B cell (primary cell): ENCODE results near the gene PPL. TPM values are rescaled to one million over a fixed set of nuclear protein-coding genes. Genes with fewer than 3 reads are reported as not detected.

Experiments used
- ATAC-seq: fragments of 200-7000 bp; cut with Tn5 transposase; one replicate; pipeline ENCODE4 v1.10.0; 2021; ENCODE audit warnings: low read depth, mild to moderate bottlenecking, moderate number of reproducible peaks, moderate library complexity
- CTCF ChIA-PET: fragments of 350-600 bp; sonication (Branson Sonifier 250); formaldehyde crosslinking; loops from one replicate; lab custom pipeline; 2021; ENCODE audit warnings: antibody characterized with exemption, inconsistent platforms; lab: Charles Lee
- POLR2A ChIA-PET: fragments of 350-600 bp; sonication (Branson Sonifier 250); formaldehyde crosslinking; loops from one replicate; lab custom pipeline; 2021; ENCODE audit warnings: antibody characterized with exemption; lab: Charles Lee
- DNase-seq: peaks from one replicate; pipeline ENCODE4 v3.0.0; 2013
- H2AFZ ChIP-seq: 2 replicates; pipeline ENCODE4 v1.6.1; 2012; ENCODE audit warnings: mild to moderate bottlenecking, low read depth, low read length; ENCODE audit not compliant: insufficient read depth, poor library complexity, severe bottlenecking
- H3K27ac ChIP-seq, 2 donors: 1 replicate in 1 of 2; 2 replicates in 1 of 2; pipeline ENCODE4 v1.5.1; 2012 to 2013; ENCODE audit warnings: low read length in 2 of 2, mild to moderate bottlenecking in 2 of 2, moderate library complexity in 1 of 2
- H3K27me3 ChIP-seq, 4 experiments: fragments of 200-600 bp in 1 of 4; sonication (generic) in 1 of 4; replicated peaks in 1 of 4; 1 replicate in 2 of 4; 2 replicates in 2 of 4; pipeline versions ENCODE4 v1.6.1 to v1.7.0; 2013 to 2016; ENCODE audit warnings: low read length in 3 of 4, mild to moderate bottlenecking in 2 of 4, mixed read lengths in 1 of 4, moderate library complexity in 1 of 4; ENCODE audit not compliant: insufficient read depth in 4 of 4, control insufficient read depth in 3 of 4; ENCODE audit errors: control extremely low read depth in 1 of 4
- H3K36me3 ChIP-seq, 2 experiments: replicated peaks in 1 of 2; 1 replicate in 1 of 2; 2 replicates in 1 of 2; pipeline versions ENCODE4 v1.6.1 to v1.7.1; 2013; ENCODE audit warnings: low read length in 1 of 2; ENCODE audit not compliant: insufficient read depth in 2 of 2, control insufficient read depth in 1 of 2; ENCODE audit errors: control extremely low read depth in 1 of 2, extremely low read depth in 1 of 2
- H3K4me1 ChIP-seq, 2 donors: fragments of 200-600 bp in 1 of 2; sonication (generic) in 1 of 2; 1 replicate in 1 of 2; 2 replicates in 1 of 2; pipeline versions ENCODE4 v1.5.1 to v1.6.1; 2013 to 2017; ENCODE audit warnings: low read length in 2 of 2; ENCODE audit not compliant: control insufficient read depth in 2 of 2, insufficient read depth in 2 of 2
- H3K4me2 ChIP-seq: replicated peaks from 2 replicates; pipeline ENCODE3; 2012; ENCODE audit warnings: mild to moderate bottlenecking, low read depth, low read length; ENCODE audit not compliant: poor library complexity, severe bottlenecking
- H3K4me3 ChIP-seq, 5 experiments: fragments of 200-600 bp in 1 of 5; sonication (generic) in 1 of 5; 1 replicate in 3 of 5; 2 replicates in 2 of 5; pipeline versions ENCODE4 v1.5.1 to v1.7.0; 2011 to 2016; ENCODE audit warnings: low read length in 4 of 5, mild to moderate bottlenecking in 4 of 5, low read depth in 2 of 5, control low read depth in 1 of 5, moderate library complexity in 1 of 5; ENCODE audit not compliant: insufficient read depth in 1 of 5; ENCODE audit errors: control extremely low read depth in 1 of 5, extremely low read depth in 1 of 5
- H3K79me2 ChIP-seq: fragments of 200-600 bp; sonication (generic); one replicate; pipeline ENCODE4 v1.6.0; 2016; ENCODE audit warnings: low read length; ENCODE audit not compliant: control insufficient read depth, insufficient read depth
- H3K9ac ChIP-seq: fragments of 200-600 bp; sonication (generic); 2 replicates; pipeline ENCODE4 v1.6.1; 2017; ENCODE audit warnings: mild to moderate bottlenecking, low read length, moderate library complexity
- H3K9me3 ChIP-seq, 3 donors: one replicate each; pipeline versions ENCODE4 v1.6.1 to v1.7.1; 2013; ENCODE audit warnings: low read length in 2 of 3; ENCODE audit not compliant: control insufficient read depth in 2 of 3, insufficient read depth in 1 of 3; ENCODE audit errors: control extremely low read depth in 1 of 3
- H4K20me1 ChIP-seq: 2 replicates; pipeline ENCODE4 v1.6.0; 2012; ENCODE audit warnings: mild to moderate bottlenecking, low read length; ENCODE audit not compliant: insufficient read depth, control insufficient read depth, poor library complexity, severe bottlenecking
- H3K27ac Mint-ChIP-seq: one replicate; pipeline ENCODE4 v1.8.0; 2021; ENCODE audit warnings: mixed read lengths
- H3K27me3 Mint-ChIP-seq: one replicate; pipeline ENCODE4 v1.8.0; 2021; ENCODE audit warnings: mixed read lengths
- H3K4me1 Mint-ChIP-seq: one replicate; pipeline ENCODE4 v1.8.0; 2021; ENCODE audit warnings: mixed read lengths
- H3K4me3 Mint-ChIP-seq: one replicate; pipeline ENCODE4 v1.8.0; 2021; ENCODE audit warnings: mixed read lengths
- H3K9me3 Mint-ChIP-seq: one replicate; pipeline ENCODE4 v1.8.0; 2022; ENCODE audit warnings: mixed read lengths; ENCODE audit not compliant: insufficient read depth
- EZH2 ChIP-seq: IDR thresholded peaks from 2 replicates; pipeline ENCODE4 v1.6.1; 2012; ENCODE audit warnings: borderline replicate concordance, low read depth, mild to moderate bottlenecking, moderate library complexity, low read length; ENCODE audit not compliant: insufficient read depth, poor library complexity, severe bottlenecking
- WGBS: methylation state at CpG from one replicate; pipeline ENCODE4 v1.1.5; 2013; ENCODE audit warnings: missing lambda C conversion rate; ENCODE audit not compliant: insufficient coverage; 5-methylcytosine and 5-hydroxymethylcytosine counted together
- intact Hi-C: fragments of 100-400 bp; cut with micrococcal nuclease; formaldehyde crosslinking; loops from one replicate; pipeline ENCODE4 v1.10.0; 2022
- polyA plus RNA-seq: library from polyadenylated mRNA; depleted of rRNA; stranded (reverse); fragments of >200 nt; gene quantifications from 2 replicates; pipeline ENCODE4 v1.2.3, GENCODE V29; 2012
- total RNA-seq, 2 donors: library from RNA; stranded (reverse); fragments of 120-200 nt in 1 of 2; gene quantifications; 1 replicate in 1 of 2; 2 replicates in 1 of 2; pipeline versions ENCODE4 v1.2.3 to v1.2.4, GENCODE V29; 2013 to 2022
- TF ChIP-seq, protein P1 (sequence below): fragments of 200-600 bp; IDR thresholded peaks from one replicate; pipeline ENCODE4 v1.8.0; 2022; ENCODE audit warnings: antibody characterized with exemption, mild to moderate bottlenecking

Gene PPL
- total and polyA plus RNA-seq, 2 donors (not counting 1 experiment from before 2014, with no cell fraction given) = not detected

DNA sequence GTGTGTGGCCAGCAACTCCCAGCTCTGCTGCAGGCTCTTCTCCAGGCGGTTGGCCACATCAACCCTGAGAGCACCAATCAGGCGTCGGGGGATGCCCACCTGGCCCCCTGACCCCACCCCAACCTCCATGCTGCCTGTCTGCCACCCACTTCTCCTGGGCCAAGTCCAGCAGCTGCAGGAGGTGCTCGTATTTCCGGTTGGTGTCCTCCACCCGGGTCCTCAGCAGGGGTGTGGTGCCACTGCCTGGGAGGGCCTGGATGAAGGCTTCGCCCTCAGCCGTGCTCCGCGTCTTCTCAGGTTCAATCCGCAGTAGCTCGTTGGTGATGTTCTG, 45.1 kb downstream of the PPL start:
- DNase-seq (no peak), ATAC-seq (no peak)
- Mint-ChIP-seq H3K27me3 (peaks cover 6% of the 10 kb centered on the region), H3K9me3 (no peaks in the 10 kb centered on the region), H3K4me3 (no peak overlapping the region), H3K27ac (no peak overlapping the region), H3K4me1 (no peaks in the 10 kb centered on the region)
- no peak for TF ChIP-seq EZH2
- TF ChIP-seq, protein P1, sequence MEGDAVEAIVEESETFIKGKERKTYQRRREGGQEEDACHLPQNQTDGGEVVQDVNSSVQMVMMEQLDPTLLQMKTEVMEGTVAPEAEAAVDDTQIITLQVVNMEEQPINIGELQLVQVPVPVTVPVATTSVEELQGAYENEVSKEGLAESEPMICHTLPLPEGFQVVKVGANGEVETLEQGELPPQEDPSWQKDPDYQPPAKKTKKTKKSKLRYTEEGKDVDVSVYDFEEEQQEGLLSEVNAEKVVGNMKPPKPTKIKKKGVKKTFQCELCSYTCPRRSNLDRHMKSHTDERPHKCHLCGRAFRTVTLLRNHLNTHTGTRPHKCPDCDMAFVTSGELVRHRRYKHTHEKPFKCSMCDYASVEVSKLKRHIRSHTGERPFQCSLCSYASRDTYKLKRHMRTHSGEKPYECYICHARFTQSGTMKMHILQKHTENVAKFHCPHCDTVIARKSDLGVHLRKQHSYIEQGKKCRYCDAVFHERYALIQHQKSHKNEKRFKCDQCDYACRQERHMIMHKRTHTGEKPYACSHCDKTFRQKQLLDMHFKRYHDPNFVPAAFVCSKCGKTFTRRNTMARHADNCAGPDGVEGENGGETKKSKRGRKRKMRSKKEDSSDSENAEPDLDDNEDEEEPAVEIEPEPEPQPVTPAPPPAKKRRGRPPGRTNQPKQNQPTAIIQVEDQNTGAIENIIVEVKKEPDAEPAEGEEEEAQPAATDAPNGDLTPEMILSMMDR = no peak
- 87% methylated on average over 12 of the region's 12 CpGs for WGBS
- ChIA-PET CTCF (no interaction called here), POLR2A (no interaction called here)
- no peaks in the 10 kb centered on the region for H3K9me3 ChIP-seq
- no peaks in the 10 kb centered on the region for H3K27me3 ChIP-seq
- no peak overlapping the region for H2AFZ ChIP-seq
- H3K36me3 ChIP-seq = no peaks in the 10 kb centered on the region
- no peaks in the 10 kb centered on the region for H4K20me1 ChIP-seq
- H3K4me1 ChIP-seq = no peaks in the 10 kb centered on the region
- H3K27ac ChIP-seq = no peak overlapping the region
- intact Hi-C loops = no loop called here
- no peaks in the 10 kb centered on the region for H3K79me2 ChIP-seq
- no peak overlapping the region for H3K9ac ChIP-seq
- no peak overlapping the region for H3K4me2 ChIP-seq
- H3K4me3 ChIP-seq = no peak overlapping the region

DNA sequence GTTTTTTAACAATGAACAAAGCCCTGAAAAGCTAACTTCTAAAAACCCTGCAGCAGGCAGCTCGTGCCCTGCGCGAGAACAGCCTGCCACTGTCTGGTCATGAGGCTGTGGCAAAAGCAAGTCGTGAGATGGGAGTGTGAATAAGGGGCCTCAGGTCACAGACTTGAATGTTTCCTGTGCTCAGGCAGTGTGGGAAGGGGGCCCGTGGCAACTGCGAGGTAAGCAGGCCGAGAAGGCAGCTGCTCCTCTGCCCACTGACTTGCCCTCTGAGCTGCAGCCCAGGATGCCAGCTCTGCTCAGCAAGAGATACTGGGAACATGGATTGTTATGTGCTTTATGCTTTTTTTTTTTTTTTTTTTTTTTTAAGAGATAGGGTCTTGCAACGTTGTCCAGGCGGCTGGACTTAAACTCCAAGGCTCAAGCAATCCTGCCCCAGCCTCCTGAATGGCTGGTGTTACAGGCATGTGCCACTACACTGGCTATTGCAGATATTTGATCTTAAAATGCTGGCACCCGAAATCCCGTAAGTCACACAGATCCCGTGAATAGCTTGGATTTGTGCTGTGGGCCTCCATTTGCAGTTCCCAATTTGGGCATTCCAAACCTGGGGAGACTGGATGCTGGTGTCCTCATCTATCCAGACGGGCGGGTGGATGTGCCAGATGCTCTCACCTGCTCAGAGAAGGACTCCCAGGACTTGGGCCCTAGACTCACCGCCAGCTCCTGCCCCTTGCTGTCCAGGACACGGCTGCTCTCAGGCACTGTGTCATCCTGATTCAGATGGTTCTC, 45.7 kb downstream of the PPL start:
- no peak overlapping the region for H3K4me3 ChIP-seq

More for the DNA sequence above, 45.7 kb downstream of the PPL start:
- Histone ChIP-seq H3K4me1 (no peaks in the 10 kb centered on the region), H3K4me2 (no peak overlapping the region), H3K79me2 (no peaks in the 10 kb centered on the region), H3K36me3 (no peaks in the 10 kb centered on the region), H2AFZ (no peak overlapping the region), H3K27me3 (no peaks in the 10 kb centered on the region), H4K20me1 (no peaks in the 10 kb centered on the region), H3K27ac (no peak overlapping the region), H3K9me3 (no peaks in the 10 kb centered on the region), H3K9ac (no peak overlapping the region)
- intact Hi-C loops = no loop called here
- Mint-ChIP-seq H3K9me3 (no peaks in the 10 kb centered on the region), H3K27ac (no peak overlapping the region), H3K27me3 (peaks cover 4% of the 10 kb centered on the region), H3K4me3 (no peak overlapping the region), H3K4me1 (no peaks in the 10 kb centered on the region)
- DNase-seq (no peak), ATAC-seq (no peak)
- ChIA-PET POLR2A (no interaction called here), CTCF (no interaction called here)
- TF ChIP-seq EZH2 = no peak
- 94% methylated on average over 15 of the region's 16 CpGs for WGBS
